Activated CD4-positive, alpha-beta T cell treated with anti-CD3 and anti-CD28 coated beads, Interleukin-2, amount 10 ng/mL, durations not matched to agents 7 days and 5 days (primary cell): Measurements from ENCODE around the gene REEP6. TPM values are rescaled to one million over a fixed set of nuclear protein-coding genes. Genes with fewer than 3 reads are reported as not detected.

ENCODE experiments used
- CTCF ChIA-PET: fragments of 350-600 bp; sonication (Branson Sonifier 250); formaldehyde crosslinking; loops from one replicate; lab custom pipeline; 2021; ENCODE audit warnings: antibody characterized with exemption; lab: Charles Lee
- POLR2A ChIA-PET: fragments of 350-600 bp; sonication (Branson Sonifier 250); formaldehyde crosslinking; loops from one replicate; lab custom pipeline; 2021; ENCODE audit warnings: antibody characterized with exemption; lab: Charles Lee
- DNase-seq: peaks from one replicate; pipeline ENCODE4 v3.0.0-alpha.2; 2020
- H3K27ac Mint-ChIP-seq: one replicate; pipeline ENCODE4 v1.8.0; 2021; ENCODE audit warnings: mild to moderate bottlenecking, moderate library complexity, mixed read lengths
- H3K27me3 Mint-ChIP-seq: one replicate; pipeline ENCODE4 v1.8.0; 2021; ENCODE audit warnings: mixed read lengths
- H3K36me3 Mint-ChIP-seq: one replicate; pipeline ENCODE4 v1.8.0; 2021; ENCODE audit warnings: low read depth, mixed read lengths
- H3K4me1 Mint-ChIP-seq: one replicate; pipeline ENCODE4 v1.8.0; 2021; ENCODE audit warnings: mixed read lengths
- H3K4me3 Mint-ChIP-seq: one replicate; pipeline ENCODE4 v1.8.0; 2021; ENCODE audit warnings: mild to moderate bottlenecking, moderate library complexity, mixed read lengths
- H3K9me3 Mint-ChIP-seq: one replicate; pipeline ENCODE4 v1.8.0; 2021; ENCODE audit warnings: mixed read lengths
- total RNA-seq, 2 experiments: library from RNA; stranded (reverse); gene quantifications; one replicate each; pipeline ENCODE4 v1.2.3, GENCODE V29; 2021

Gene REEP6
- total RNA-seq, 2 experiments from 2014 or later, result 1.6 to 1.8 TPM

DNA sequence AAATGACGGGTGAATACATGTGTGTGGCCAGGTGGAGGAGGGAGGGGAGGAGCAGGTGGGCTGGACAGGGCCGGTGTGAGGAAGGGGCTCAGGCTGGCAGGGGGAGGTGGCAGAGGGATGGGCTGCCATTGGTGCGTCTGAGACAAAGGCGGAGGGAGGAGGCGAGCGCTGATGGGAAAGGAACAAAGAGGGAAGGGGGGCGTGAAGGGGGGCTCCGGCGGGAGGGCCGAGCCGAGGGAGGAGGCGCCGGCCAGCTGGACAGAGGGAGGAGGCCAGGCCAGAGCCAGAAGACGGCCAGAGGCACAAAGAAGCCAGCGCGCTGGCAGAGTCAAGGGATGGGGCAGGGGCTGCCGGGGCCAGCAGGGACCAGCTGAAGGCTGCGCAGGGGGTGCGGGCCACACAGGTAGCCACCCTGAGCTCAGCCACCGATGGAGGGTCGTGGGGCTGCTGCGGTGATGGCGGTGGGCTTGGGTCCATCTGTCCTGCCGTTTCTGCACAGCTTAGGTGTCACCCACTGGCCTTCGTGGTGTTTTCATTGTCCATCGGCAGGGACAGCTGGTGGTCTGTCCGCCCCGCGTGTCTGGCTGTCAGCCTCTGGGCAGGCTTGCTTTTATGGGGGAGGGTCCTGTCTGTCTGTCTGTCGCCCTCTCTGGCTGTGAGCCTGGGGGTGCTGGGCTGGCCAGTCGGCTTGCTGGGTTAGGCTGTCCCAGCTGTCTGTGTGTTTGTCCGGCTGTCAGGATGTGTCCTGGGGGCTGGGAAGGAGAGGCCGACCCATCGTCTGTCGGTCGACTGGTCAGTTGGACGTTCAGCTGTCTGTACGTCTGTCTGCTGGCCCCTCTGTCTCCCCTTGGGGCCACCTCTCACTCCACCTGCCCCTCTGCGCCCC is 38.8 kb upstream of the REEP6 start:
- H3K9me3 Mint-ChIP-seq, result no peaks in the 10 kb centered on the region

DNA sequence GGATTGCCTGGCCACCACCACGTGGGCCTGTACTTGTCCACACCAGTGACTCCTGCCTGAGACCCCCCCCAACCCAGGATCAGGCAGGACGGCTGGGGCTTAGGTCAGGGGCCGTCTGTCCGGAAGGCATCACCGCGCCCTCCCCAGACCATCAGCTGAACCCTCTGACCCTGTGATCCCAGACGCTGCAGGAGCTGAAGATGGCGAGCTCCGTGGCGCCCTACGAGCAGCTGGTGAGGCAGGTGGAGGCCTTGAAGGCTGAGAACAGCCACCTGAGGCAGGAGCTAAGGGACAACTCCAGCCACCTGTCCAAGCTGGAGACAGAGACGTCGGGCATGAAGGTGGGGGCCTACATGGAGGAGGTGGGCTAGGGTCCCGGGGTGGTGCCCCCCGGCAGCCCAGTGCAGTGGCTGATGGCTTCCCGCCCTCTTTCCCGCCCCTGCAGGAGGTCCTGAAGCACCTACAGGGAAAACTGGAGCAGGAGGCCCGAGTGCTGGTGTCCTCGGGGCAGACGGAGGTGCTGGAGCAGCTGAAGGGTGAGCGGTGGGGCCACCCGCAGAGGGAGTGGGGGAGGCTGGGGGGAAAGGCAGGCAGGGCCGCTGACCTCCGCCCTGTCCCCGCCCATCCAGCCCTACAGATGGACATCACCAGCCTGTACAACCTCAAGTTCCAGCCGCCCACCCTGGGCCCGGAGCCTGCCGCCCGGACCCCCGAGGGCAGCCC is 38.0 kb upstream of the REEP6 start:
- Mint-ChIP-seq H3K4me3 (no peak overlapping the region), H3K27me3 (peaks cover 55% of the 10 kb centered on the region), H3K4me1 (peaks cover 17% of the 10 kb centered on the region), H3K9me3 (no peaks in the 10 kb centered on the region), H3K36me3 (peaks cover 4% of the 10 kb centered on the region), H3K27ac (no peak overlapping the region)
- no peak for DNase-seq
- ChIA-PET POLR2A (no interaction called here), CTCF (interaction anchor here (0.6 to 2.9 kb wide), 5 partner anchors 8 to 442 kb away, joined by 3 to 20 read pairs (median 3); no protein-coding TSS in a partner anchor)

More for the DNA sequence above, 38.8 kb upstream of the REEP6 start:
- ChIA-PET CTCF (interaction anchor here (0.6 to 1.0 kb wide), 4 partner anchors 9 to 443 kb away, joined by 3 read pairs; no protein-coding TSS in a partner anchor), POLR2A (no interaction called here)
- no peak for DNase-seq
- peaks cover 57% of the 10 kb centered on the region for H3K27me3 Mint-ChIP-seq
- H3K27ac Mint-ChIP-seq, result no peak overlapping the region
- H3K4me3 Mint-ChIP-seq, result no peak overlapping the region
- peaks cover 5% of the 10 kb centered on the region for H3K36me3 Mint-ChIP-seq
- H3K4me1 Mint-ChIP-seq, result peaks cover 19% of the 10 kb centered on the region

DNA sequence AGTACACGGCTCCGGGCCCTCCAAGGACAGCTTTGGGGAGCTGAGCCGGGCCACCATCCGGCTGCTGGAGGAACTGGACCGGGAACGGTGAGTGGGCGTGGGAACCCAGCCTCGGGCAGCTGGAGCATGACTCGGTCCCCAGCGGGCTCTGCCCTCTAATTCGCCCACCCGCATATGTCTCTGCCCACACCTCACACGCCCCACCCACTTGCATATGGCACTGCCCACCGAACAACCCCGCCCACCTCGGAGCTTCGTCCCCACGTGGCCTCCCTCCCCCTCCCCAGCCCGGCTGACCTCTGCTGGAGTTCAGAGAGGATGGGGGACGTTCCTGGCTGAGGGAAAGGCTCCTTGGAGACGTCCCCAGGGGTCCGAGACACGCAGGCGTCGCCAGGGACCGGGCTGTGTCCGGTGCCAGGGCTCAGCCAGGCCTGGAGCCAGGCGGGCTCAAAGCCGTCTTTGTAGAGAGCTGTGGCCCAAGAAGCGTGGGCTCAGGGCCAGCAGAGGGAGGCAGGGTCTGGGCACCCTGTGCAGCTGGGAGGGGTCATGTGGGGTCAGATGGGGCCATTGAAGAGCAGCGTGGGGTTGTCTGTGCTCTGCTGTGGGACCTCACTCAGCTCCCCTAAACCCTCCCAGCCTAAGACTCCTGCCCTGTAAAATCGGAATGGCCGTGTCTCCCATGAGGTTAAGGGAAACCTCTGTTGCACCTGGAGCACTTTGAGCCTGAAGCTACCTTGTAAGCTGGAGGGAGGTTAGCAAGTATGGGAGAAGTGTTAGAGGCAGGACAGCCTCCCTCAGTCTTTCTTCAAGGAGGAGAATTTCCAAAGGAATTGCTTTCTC is 37.2 kb upstream of the REEP6 start:
- ChIA-PET CTCF (interaction anchor here (0.6 to 2.9 kb wide), 4 partner anchors 9 to 426 kb away, joined by 3 to 20 read pairs (median 3); no protein-coding TSS in a partner anchor), POLR2A (no interaction called here)
- Mint-ChIP-seq H3K36me3 (peaks cover 4% of the 10 kb centered on the region), H3K4me3 (no peak overlapping the region), H3K4me1 (peaks cover 17% of the 10 kb centered on the region), H3K27me3 (peaks cover 56% of the 10 kb centered on the region), H3K27ac (no peak overlapping the region), H3K9me3 (no peaks in the 10 kb centered on the region)
- DNase-seq, result no peak

DNA sequence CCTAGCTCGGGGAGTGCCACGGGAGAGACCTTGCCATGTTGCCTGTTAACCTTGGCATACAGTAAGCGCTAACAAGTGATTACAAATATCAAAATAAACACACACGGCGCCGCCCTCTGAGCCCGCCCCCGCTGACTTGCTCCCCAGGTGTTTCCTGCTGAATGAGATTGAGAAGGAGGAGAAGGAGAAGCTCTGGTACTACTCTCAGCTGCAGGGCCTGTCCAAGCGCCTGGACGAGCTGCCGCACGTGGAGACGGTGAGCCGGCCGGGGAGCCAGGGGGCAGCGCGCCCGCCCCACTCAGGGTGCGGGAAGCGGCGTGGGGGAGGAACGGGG is 36.0 kb upstream of the REEP6 start:
- Mint-ChIP-seq H3K4me1 (peaks cover 14% of the 10 kb centered on the region), H3K27ac (no peak overlapping the region), H3K36me3 (peaks cover 4% of the 10 kb centered on the region), H3K9me3 (no peaks in the 10 kb centered on the region), H3K27me3 (peaks cover 49% of the 10 kb centered on the region), H3K4me3 (no peak overlapping the region)
- ChIA-PET CTCF (interaction anchor here (1.1 to 2.9 kb wide), 4 partner anchors 10 to 16 kb away, joined by 3 to 20 read pairs (median 6); no protein-coding TSS in a partner anchor), POLR2A (no interaction called here)
- no peak for DNase-seq

DNA sequence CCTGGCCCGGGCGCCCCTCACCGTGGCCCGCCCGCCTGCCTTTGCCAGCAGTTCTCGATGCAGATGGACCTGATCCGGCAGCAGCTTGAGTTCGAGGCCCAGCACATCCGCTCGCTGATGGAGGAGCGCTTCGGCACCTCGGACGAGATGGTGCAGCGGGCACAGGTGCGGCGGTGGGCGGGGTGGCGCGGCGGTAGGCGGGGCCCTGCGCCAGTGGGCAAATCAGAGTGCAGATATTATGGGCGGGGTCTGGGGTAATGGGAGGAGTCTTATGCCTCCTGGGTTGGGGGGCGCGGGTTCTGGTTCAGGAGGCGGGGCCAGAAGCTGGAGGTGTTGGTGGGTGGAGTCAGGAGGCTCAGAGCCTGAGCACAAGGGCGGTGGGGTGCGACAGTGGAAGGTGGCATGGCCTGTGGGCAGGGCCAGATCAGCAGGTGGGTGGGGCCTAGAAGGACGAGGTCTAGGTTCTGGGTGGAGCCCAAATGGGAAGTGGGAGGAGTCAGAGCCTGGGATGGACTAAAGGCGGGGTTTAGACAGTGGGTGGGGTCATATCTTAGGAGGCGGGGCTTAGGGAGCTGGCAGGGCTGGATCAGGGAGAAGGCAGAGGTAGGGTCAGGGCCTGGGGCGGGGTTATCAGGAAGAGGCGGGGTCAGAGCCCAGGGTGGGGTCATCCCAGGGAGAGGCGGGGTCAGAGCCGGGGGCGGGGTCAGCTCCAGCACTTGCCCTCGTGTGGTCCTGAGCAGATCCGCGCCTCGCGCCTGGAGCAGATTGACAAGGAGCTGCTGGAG is 35.5 kb upstream of the REEP6 start:
- peaks cover 46% of the 10 kb centered on the region for H3K27me3 Mint-ChIP-seq
- H3K4me3 Mint-ChIP-seq, result no peak overlapping the region
- peaks cover 4% of the 10 kb centered on the region for H3K36me3 Mint-ChIP-seq
- CTCF ChIA-PET, result interaction anchor here (1.1 to 2.9 kb wide), 5 partner anchors 11 to 19 kb away, joined by 3 to 20 read pairs (median 5); no protein-coding TSS in a partner anchor
- POLR2A ChIA-PET, result no interaction called here
- no peak overlapping the region for H3K27ac Mint-ChIP-seq
- H3K4me1 Mint-ChIP-seq, result peaks cover 11% of the 10 kb centered on the region
- H3K9me3 Mint-ChIP-seq, result no peaks in the 10 kb centered on the region
- peak; percentile 63 for DNase-seq

DNA sequence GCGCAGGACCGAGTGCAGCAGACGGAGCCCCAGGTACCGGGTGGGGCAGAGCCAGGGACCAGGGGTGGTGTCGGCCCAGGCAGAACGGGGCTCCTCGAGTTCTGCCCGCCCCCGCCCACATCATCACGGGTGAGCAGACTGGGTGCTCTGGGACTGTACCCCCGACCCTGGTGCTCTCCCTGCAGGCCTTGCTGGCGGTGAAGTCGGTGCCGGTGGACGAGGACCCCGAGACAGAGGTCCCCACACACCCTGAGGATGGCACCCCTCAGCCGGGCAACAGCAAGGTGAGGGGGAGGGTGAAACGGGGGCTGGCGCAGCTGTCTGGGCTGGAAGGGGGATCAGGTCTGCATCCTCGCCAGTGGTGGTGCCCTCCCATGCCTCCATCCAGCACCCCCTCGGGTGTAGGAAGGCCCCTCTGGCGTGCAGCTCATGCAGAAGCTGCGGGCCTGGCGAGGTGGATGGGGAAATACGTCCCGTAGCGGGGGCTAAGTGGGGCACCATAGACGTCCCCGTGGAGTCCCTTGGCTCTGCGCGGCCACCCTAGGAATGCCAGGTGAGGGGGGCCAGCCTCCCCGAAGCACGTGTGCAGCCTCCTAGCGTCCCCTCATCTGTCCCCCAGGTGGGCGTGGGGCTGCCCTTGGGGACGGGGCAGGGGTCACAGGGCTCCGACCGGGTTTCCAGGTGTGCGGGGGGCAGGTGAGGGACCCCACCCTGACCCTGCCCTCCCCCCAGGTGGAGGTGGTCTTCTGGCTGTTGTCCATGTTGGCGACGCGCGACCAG is 34.7 kb upstream of the REEP6 start:
- CTCF ChIA-PET, result interaction anchor here (1.1 to 1.8 kb wide), 4 partner anchors 15 to 135 kb away, joined by 3 to 6 read pairs (median 4); no protein-coding TSS in a partner anchor
- H3K27ac Mint-ChIP-seq, result no peak overlapping the region
- POLR2A ChIA-PET, result no interaction called here
- peaks cover 38% of the 10 kb centered on the region for H3K27me3 Mint-ChIP-seq
- peaks cover 4% of the 10 kb centered on the region for H3K36me3 Mint-ChIP-seq
- no peaks in the 10 kb centered on the region for H3K9me3 Mint-ChIP-seq
- no peak overlapping the region for H3K4me3 Mint-ChIP-seq
- no peak for DNase-seq
- peaks cover 9% of the 10 kb centered on the region for H3K4me1 Mint-ChIP-seq

DNA sequence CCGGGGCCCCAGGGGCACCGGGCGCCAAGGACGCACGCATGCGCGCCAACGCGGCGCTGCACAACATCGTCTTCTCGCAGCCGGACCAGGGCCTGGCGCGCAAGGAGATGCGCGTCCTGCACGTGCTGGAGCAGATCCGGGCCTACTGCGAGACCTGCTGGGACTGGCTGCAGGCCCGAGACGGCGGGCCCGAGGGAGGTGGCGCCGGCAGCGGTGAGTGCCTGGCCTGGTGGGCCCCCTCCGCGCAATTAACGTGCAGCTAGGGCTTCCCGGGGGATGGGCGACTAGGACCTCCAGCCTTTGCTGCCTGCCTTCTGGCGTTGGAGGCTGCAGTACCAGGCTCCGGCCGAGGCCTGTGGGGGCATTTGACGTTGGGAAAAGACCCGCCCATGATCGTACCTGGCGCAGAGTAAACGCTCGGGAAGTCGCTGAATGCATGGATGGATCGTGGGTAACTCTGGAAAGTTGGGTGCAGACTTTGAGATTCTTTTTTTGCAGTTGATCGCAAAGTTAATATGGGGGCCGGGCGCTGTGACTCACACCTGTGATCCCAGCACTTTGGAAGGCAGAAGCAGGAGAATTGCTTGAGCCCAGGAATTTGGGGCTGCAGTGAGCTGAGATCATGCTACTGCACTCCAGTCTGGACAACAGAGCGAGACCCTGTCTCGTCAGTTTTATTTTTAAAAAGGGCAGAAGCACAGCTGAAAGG is 33.8 kb upstream of the REEP6 start:
- DNase-seq, result no peak
- Mint-ChIP-seq H3K27ac (no peak overlapping the region), H3K27me3 (peaks cover 34% of the 10 kb centered on the region), H3K4me3 (no peak overlapping the region), H3K9me3 (no peaks in the 10 kb centered on the region), H3K4me1 (peaks cover 9% of the 10 kb centered on the region), H3K36me3 (peaks cover 4% of the 10 kb centered on the region)
- CTCF ChIA-PET, result interaction anchor here (1.5 to 1.6 kb wide), 2 partner anchors 15 to 134 kb away, joined by 4 read pairs; no protein-coding TSS in a partner anchor
- POLR2A ChIA-PET, result interaction anchor here (0.9 kb wide), 1 partner anchor 12 kb away, joined by 3 read pairs; no protein-coding TSS in a partner anchor

DNA sequence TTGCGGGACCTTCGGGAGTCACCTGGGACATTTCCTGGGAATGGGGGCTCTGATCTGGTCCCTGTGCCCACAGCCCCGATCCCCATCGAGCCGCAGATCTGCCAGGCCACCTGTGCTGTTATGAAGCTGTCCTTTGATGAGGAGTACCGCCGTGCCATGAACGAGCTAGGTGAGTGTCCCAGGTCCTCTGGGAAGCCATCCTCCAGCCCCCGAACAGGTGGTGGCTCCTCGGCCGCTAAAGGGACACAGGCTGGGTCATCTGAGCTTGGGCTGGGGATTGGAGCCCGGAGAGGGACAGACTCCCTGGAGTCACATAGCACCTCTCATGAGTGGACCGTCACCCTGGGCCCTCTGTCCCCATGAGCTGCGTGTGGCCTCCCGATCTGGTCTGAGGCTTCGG is 33.1 kb upstream of the REEP6 start:
- peaks cover 4% of the 10 kb centered on the region for H3K36me3 Mint-ChIP-seq
- H3K9me3 Mint-ChIP-seq, result no peaks in the 10 kb centered on the region
- no peak overlapping the region for H3K4me3 Mint-ChIP-seq
- peaks cover 30% of the 10 kb centered on the region for H3K27me3 Mint-ChIP-seq
- no peak overlapping the region for H3K27ac Mint-ChIP-seq
- DNase-seq, result no peak
- POLR2A ChIA-PET, result interaction anchor here (0.9 kb wide), 1 partner anchor 11 kb away, joined by 3 read pairs; no protein-coding TSS in a partner anchor
- H3K4me1 Mint-ChIP-seq, result peaks cover 9% of the 10 kb centered on the region
- CTCF ChIA-PET, result interaction anchor here (0.8 to 1.6 kb wide), 3 partner anchors 14 to 133 kb away, joined by 3 to 4 read pairs (median 4); no protein-coding TSS in a partner anchor

DNA sequence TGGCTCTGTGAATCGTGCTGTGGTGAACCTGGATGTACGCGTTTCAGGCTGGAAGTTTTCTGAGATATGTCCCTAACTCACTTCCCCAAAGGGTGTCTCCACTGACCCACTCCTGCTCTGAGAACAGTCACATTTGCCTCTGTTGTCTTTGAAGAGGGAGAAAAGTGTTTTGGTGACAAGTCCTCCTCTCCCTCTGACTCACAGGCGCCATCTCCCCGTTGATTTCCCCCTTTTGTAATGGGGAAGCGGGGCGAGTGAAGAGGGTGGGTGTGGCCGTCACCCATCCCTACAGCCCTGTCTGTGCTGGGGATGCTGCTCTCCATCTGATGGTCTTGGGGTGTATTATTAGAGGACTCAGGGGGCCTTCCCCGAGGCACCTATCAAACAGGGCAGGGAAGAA is 31.5 kb upstream of the REEP6 start:
- H3K36me3 Mint-ChIP-seq, result peaks cover 4% of the 10 kb centered on the region
- POLR2A ChIA-PET, result no interaction called here
- H3K9me3 Mint-ChIP-seq, result no peaks in the 10 kb centered on the region
- CTCF ChIA-PET, result interaction anchor here (1.1 kb wide), 1 partner anchor 9 kb away, joined by 4 read pairs; no protein-coding TSS in a partner anchor
- H3K4me1 Mint-ChIP-seq, result peaks cover 7% of the 10 kb centered on the region
- H3K27ac Mint-ChIP-seq, result no peak overlapping the region
- DNase-seq, result no peak
- peaks cover 22% of the 10 kb centered on the region for H3K27me3 Mint-ChIP-seq
- H3K4me3 Mint-ChIP-seq, result no peak overlapping the region

DNA sequence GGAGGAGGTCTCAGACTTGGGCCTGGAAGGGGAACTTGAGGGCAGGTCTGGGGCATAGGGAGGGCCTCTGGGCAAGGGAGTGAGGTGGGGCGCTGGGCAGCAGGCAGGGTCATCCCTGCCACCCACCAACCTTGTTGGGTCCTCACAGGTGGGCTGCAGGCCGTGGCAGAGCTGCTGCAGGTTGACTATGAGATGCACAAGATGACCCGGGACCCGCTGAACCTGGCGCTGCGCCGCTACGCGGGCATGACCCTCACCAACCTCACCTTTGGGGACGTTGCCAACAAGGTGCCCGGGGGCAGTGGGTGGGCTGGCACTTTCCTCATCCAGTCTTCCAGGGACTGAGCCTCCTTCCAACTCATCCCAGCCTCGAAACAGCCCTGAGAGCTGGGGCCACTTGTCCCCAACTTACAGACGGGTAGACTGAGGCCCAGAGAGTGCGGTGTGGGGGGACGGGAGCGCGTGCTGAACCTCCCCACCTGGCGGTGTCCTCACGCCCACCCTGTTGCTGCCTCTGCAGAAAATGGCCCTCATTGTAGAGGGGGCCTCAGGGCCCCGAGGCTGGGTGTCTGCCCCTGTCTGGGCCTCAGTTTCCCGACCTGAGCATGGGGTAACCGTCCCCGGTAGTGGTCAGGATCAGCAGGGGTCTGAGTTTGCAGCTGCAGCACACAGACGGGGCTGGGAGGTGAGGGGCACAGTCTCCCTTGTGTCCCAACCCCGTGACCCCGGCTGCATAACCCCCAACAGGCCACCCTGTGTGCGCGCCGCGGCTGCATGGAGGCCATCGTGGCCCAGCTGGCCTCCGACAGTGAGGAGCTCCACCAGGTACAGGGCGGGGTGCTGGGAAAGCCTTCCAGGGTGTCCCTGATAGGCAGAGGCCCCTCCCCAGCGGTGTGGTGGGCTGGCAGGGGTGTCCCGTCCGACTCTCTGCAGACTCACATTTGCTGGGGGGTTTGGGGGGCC is 30.7 kb upstream of the REEP6 start:
- H3K4me1 Mint-ChIP-seq, result peaks cover 5% of the 10 kb centered on the region
- peaks cover 4% of the 10 kb centered on the region for H3K36me3 Mint-ChIP-seq
- no peak overlapping the region for H3K4me3 Mint-ChIP-seq
- no peak overlapping the region for H3K27ac Mint-ChIP-seq
- no peak for DNase-seq
- ChIA-PET POLR2A (no interaction called here), CTCF (no interaction called here)
- H3K9me3 Mint-ChIP-seq, result no peaks in the 10 kb centered on the region
- H3K27me3 Mint-ChIP-seq, result peaks cover 18% of the 10 kb centered on the region
